Activated T-cell treated with anti-CD3 and anti-CD28 coated beads for 48 hours (primary cell): ENCODE measurements around the gene OR52N4.
"Not testable (repeated sequence)": the region's sequence is repeated elsewhere in the genome, so short reads cannot be mapped to it uniquely, and the experiment has no call there.

Experiments
- DNase-seq: peaks from one replicate; pipeline ENCODE4 v3.0.0-alpha.2; 2020; ENCODE audit warnings: low read depth

The OR52N4 gene

GRCh38 chr11:5753943-5754342, at the start of gene OR52N4:
Gene OR52N4, plus strand, starts transcription at chr11:5754243. Its CDS starts 498 bp downstream, at chr11:5754741.
- no peak for DNase-seq

DNA sequence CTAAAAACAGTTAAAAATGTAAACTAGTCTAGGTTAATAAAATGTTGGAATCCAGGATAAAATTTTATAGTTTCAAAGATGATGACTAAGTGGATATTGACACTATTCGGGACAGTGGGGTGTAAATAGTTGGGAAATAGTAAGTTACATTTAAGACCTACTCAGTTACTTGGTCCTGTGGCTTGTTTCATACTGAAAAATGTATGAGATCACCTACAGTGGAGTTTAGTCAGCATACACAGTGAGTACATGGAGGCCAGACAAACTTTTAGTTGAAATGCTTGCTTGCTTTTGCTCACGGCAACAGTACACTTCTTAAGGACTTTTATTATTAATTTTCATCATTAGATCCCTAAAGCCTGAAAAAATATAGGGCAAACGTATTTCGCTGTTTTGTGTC, 48.4 kb upstream of the OR52N4 start:
- DNase-seq = no peak

DNA sequence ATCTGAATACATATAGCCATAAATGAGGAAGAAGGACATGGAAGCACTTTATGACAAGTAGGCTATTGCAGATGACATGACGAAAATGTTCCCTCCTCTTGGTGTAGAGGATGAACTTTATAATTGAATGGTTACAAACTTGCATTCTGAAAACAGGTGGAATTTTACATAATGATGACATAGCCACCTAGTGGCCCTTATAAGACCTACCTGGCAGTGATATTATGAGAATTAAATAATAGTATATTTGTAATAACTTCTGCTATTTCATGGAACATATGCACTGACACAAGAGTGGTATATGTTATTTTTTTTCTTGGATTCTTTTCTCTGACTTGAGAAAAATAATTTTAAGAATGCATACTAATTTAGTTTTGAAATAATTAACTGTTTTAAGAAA, 41.5 kb upstream of the OR52N4 start:
- DNase-seq = no peak

GRCh38 chr11:5713695-5714094, 40.3 kb upstream of the OR52N4 start:
- no peak for DNase-seq

- not testable (repeated sequence) for DNase-seq
These were observed 37.5 kb upstream of the OR52N4 start for GRCh38 chr11:5716518-5716917.

GRCh38 chr11:5719703-5720495, 34.1 kb upstream of the OR52N4 start:
- no peak for DNase-seq

DNA sequence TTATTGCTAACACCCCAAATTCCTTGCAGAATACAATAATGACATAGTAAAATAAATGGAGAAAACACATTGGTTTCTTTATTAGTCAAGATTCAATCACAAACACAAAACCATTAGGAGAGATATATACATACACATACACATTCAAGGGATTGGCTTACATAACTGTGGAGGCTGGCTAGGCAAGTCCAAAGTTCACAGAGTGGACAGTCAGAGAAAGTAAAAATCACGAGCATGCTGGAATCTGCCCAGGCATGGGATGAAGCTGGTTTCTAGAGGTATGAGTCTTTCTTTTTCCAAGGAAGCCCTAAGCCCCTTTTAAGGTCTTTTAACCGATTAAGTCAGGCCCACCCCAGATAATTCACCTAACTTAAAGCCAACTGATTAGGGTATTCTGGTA, 31.4 kb upstream of the OR52N4 start:
- DNase-seq = no peak

DNA sequence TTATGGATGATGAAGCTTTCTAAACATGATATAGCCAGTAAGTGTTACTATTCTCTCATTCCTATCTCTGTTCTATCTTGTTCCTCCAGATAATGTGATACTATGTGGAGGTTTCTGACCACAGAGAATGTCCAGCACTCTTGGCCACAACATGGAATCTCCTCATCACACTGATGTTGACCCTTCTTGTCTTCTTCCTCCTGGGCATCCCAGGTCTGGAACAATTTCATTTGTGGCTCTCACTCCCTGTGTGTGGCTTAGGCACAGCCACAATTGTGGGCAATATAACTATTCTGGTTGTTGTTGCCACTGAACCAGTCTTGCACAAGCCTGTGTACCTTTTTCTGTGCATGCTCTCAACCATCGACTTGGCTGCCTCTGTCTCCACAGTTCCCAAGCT, 27.7 kb upstream of the OR52N4 start:
- no peak for DNase-seq

DNA sequence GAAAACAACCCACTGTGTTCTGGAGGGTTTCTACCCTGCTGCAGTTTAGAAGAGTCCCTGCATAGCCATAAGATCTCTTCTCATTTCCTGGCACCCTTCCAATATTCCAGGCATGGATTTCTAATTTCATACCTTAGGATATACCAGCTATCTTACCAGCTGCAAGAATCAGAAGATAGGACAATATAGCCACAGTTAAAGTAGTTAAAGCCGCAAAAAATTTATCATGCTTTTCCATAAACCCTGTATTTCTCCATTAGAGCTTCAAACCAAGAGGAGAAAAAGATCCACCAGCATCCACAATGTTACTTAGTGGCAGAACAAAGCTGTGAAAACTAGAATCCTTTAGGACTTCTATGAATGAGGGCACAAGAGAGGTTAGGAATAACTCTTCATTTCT, 26.4 kb upstream of the OR52N4 start:
- DNase-seq = no peak

DNA sequence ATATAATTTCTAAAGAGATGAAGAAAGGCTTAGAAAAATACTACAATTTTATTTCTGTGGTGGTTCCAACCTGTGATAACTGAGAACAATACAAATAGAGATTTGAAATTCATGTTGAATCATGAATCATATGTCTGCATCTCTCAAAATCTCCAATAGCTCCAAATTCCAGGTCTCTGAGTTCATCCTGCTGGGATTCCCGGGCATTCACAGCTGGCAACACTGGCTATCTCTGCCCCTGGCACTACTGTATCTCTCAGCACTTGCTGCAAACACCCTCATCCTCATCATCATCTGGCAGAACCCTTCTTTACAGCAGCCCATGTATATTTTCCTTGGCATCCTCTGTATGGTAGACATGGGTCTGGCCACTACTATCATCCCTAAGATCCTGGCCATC, 17.6 kb upstream of the OR52N4 start, which contains the start of gene OR56B1:
Gene OR56B1 (plus strand): TSS at position 53 of the 400 bp plus-strand sequence. CDS start 69 bp downstream, at position 122.
- no peak for DNase-seq

GRCh38 chr11:5737091-5737490, 17.0 kb upstream of the OR52N4 start:
- no peak for DNase-seq

DNA sequence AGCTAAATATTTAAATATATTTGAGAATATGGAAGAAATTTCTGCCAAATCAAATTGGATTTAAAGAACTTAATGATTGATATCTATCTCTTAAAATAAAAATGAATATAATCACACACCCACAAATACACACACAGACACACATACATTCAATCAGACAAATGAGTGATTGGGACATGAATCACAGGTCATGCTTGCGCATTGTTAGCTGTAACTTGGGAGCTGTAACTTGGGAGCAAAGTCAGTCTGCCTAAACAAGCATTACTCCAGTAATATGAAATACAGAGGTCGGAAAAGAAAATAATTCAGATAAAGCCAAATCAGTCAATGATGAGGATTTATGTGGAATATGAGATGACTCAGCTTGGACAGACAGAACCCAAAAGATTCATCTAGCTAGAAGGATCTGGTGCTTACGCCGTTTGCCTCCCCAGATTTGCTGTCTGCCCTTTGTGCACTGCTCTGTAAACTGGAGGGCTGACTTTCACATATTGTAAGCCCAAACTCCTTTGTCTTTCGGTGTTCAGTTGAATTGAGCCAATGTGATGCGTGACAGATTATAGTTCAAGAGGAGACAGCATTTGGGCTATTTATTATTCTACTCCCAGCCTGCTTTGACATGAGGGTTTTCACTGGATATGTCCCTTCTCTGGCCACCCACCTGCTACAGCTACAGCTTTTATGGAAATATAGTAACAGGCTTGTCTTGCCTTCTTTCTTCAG, 16.2 kb upstream of the OR52N4 start:
- DNase-seq = no peak

DNA sequence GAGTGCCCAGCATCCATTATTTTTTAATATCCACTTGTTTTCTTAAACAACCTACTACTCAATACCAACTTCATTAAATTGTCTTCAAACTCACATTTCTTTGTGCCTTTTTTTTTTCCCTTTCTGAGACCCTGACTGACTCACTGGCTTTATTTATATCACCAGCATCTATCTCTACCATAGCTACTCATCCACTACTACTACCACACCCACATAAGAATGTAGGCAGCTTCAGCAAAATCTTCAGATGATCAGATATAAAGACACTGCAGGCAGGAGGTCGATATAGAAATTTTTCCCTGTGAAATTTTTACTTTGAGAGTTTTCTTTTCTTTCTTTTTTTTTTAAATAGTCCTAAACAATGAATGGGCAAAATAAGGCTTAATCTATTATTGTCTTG, 15.6 kb upstream of the OR52N4 start:
- DNase-seq = no peak

DNA sequence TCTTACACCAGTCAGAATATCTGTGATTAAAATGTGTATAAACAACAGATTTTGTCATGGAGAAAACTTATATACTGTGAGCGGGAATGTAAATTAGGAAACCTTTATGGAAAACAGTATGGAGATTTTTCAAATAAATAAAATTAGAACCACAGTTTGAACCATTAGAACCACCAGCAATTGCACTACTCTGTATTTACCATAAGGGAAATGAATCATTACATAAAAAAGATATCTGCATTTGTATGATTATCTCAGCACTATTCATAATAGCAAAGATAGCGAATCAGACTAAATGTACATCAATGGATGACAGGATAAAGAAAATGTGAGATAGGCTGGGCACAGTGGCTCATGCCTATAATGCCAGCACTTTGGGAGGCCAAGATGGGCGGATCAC, 7.4 kb upstream of the OR52N4 start:
- no peak for DNase-seq

- DNase-seq = no peak
These were observed 4.2 kb upstream of the OR52N4 start for GRCh38 chr11:5749836-5750235.

GRCh38 chr11:5767056-5767455, 13.0 kb downstream of the OR52N4 start:
- no peak for DNase-seq

- no peak for DNase-seq
These were observed 29.2 kb downstream of the OR52N4 start, which contains the start of gene OR52N5 for GRCh38 chr11:5783255-5783654. Gene OR52N5, minus strand, starts transcription at chr11:5783355. Its CDS starts 4,721 bp downstream, at chr11:5778634.

- DNase-seq = no peak
These were observed 37.1 kb downstream of the OR52N4 start, which contains the start of gene OR52N1 for GRCh38 chr11:5791165-5791564. Gene OR52N1, minus strand, starts transcription at chr11:5791265. Its CDS starts 2,449 bp downstream, at chr11:5788816.

GRCh38 chr11:5796541-5796940, 42.5 kb downstream of the OR52N4 start:
- DNase-seq = no peak

- no peak for DNase-seq
These were observed 49.9 kb downstream of the OR52N4 start for GRCh38 chr11:5803982-5804381.
